Measurements from ENCODE around the gene ARPP19.
A peak's percentile ranks its signal among the peaks of the same experiment; 100 is the strongest.
"Not testable (repeated sequence)": the region's sequence is repeated elsewhere in the genome, so short reads cannot be mapped to it uniquely, and the experiment has no call there.

The ARPP19 gene

DNA sequence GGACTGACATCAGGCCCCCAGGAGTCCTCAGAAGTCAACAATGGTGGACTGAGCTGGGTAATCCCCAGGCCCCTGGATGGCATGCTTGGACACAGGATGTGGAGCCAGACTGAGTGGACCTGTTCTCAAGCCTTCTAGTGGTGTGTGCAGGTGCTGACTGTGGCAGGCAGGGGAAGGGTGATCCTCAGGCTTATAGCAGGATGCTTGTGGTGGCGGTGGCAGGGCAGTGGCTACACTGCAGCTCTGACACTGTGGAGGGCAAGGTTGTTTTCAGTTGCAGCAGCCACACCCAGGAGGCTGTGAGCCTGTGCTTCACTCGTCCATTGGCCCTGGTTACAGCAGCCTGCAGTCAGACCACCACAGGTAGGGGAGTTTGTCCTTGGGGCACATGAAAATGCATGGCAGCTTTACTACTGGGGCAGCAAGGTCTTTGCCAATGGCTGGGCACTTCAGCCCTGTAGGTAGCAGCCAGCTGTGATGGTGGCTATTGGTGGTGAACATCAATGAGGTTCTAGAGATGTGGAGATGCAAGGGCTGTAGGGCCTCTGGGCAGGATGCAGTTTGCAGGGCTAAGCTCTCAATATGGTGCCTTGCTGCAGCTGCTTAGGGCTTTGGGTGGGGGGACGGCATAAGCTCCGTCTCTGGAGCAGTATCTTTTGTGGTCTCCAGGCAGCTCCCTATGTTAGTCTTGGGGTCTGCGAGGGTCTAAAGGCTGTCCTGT is 22.6 kb downstream of the ARPP19 start:
- no peak for DNase-seq

DNA sequence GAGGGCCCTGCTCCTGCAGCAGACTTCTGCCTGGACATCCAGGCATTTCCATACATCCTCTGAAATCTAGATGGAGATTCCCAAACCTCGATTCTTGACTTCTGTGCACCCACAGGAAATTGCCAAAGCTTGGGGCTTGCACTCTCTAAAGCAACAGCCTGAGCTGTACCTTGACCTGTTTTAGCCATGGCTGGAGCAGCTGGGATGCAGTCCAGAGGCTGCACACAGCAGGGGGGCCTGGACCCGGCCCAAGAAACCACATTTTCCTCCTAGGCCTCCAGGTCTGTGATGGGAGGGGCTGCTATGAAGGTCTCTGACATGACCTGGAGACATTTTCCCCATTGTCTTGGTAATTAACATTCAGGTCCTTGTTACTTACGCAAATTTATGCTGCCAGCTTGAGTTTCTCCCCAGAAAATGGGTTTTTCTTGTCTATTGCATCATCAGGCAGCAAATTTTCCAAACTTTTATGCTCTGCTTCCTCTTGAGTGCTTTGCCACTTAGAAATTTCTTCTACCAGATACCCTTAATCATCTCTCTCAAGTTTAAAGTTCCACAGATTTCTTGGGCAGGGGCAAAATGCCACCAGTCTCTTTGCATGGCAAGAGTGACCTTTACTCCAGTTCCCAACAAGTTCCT is 28.3 kb downstream of the ARPP19 start:
- DNase-seq = no peak

DNA sequence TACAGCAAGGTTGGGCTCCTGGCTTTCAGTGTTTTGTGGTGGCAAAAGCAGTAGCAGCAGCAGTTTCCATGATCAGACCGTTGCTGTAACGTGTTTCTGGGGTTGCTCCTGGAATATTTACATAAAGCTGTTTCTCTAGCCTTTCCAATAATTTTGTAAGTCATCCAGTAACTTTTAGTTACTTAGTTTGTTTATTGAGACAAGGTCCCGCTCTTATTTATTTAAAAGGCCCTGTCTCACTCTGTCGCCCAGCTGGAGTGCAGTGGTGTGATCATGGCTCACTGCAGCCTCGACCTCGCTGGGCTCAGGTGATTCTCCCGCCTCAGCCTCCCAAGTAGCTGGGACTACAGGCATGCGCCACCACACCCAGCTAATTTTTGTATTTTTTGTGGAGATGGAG is 31.4 kb downstream of the ARPP19 start:
- no peak for DNase-seq

DNA sequence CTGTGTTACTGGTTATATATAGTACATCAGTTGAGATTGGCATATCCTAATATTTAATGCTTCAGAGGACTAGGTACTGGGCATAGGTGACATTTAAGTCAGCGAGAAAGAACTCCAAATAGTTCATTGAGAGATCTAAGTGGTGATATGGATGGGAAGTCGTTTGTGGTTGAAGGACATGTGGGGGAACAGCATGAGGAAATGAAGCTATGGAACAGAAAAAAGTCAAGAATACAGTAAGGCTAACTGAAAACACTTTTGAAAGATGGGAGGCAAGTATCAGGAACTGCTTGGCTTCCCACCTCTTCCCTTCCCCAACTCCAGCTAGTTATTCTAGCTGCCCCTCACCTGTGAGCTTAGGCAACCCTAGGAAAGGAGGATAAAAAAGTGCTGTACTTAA is 36.4 kb downstream of the ARPP19 start:
- no peak for DNase-seq

DNA sequence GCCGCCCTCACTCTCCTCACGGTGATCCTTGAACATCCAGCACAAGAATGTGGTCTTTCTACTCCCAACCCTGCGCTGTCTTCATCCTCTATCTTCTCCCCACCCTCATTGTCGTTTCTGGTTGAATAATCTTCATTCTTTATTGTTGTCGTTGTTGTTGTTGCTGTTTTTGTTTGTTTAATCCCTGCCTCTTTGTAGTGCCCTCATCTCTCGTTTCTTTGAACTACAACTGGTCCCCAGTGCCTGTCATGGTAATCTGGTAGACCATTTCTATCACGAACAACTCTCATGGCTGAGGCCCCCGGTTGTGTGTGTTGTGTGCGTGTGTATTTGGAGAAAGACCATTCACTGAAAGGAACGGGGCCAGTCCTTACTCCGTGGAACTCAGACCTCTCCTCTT is 38.9 kb downstream of the ARPP19 start:
- DNase-seq = no peak

DNA sequence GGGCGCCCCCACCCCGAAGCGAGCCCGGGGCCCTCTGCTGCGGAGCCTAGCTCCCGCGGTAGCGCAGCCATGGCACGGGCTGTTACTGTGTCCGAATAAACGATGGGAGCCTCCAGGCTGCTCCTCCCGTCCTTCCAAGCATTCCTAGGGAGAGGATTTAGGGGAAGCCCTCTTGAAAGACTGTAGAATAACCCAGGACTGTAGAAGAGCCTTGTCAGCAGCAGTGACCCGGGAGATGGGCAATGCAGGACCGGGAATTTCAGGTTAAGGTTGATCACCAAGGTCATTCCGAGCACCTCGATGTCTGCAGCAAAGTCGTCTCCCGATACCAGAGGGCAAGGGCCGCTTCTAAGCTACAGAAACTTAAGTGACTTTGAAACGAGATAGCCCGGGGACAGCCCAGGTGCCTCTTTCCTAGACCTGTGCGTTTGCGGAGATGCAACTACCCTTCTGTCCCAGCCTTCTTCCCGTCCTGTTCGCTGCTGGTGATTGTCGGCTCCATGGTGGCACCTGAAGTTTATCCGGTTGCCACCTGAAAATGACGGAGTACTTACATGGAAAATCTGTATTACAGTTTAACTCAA is 39.4 kb downstream of the ARPP19 start:
- no peak for DNase-seq

DNA sequence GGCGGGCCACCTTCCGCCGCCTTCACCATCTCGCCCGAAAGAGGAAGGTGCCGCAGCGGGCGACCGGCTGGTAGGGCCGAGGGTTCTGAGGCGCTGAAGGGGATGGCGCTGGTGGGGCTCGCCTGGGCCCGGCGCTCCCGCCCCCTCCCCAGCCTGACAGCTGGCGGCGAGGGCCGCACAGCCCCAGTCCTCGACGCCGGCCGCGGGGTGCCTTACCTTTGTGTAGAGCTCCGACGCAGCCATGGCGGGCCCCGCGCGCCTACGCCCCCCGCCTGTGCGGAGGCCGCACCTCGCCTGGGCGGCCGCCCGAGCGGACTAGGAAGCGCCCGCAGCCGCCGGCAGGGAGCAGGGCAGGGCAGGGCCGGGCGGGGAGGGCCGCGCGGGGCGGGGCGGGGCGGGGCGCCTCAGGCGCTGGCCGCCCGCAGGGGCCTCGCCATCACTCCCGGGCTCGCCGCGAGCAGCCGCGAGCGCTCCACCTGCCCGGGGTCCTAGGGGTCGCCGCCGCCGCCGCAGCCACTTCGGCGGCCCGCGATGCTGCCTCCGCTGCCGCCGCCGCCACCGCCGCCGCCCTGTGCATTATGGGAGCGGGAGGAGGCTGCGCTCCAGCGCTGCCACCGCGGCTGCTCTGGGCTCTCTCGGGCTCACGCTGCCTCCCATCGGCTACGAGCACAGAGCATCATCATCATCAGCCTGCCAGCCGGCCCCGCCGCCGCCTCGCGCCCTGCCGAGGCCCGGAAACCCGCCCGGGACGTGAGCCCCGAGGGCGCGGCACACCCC is 40.1 kb downstream of the ARPP19 start, which contains the start of gene MYO5A:
Gene MYO5A (minus strand): TSS at position 317 of the 777 bp plus-strand sequence. CDS start 74 bp downstream, at position 243.
- peak; percentile 73 for DNase-seq

DNA sequence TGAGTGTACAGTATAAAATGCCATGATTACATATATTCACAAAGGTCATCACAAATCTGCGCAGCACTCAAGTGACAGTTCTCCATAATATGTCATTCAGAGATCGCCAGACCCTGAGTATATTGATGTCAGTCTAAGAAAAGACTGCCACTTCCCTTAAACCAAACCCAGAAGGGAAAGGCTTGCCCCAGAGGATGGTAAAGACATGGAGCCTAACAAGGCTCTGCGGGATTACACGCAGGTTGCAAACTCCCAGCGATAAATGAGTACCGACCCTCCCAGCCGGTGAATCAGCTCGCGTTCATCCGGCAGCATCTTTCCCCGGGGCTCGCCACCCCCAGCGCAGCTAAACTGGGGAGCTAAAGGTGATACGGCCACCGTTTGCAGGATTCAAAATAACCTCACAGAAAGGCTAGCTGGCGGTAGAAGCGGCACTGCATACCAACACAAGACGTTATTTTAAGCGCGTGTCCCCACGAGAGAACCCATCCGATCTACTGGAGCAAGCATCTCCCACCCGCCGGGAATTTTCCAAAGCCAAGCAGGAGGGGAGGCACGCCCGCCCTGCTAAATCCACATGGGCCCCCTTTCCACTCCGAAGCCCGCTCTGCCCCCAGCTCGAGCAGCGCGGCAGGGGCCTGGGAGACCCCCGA is 40.8 kb downstream of the ARPP19 start:
- DNase-seq = peak; percentile 9

DNA sequence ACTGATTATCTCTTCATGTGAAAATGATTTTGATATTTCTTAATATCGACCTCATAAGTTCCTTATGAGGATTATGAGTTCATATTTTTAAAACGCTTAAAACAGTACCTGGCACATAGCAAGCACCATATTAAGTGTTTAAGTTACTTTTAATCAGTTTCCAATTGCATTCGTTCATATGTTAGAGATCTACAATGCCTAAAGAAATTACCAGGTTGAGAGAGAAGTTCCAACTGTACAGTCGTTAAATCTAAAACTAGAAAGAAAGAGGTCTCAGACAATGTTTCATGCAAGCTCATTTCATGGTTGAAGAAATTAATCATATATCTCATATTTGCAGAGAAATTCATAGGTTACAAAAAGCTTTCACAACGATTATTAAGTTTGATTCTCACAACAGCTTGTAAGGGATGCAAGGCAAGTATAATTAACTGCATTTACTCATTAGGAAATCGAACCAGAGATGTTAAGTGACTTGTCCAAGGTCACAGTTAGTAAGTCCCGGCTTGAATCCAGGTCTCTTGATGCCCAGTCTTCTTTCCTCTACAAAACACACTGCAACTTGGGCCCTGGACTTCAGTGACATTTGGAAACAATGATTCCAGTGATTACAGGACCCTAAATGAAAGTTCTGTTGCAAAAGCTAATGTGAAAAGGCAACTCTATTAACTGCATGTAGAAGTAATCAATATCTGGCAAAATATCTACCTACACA is 41.5 kb downstream of the ARPP19 start:
- DNase-seq = no peak

DNA sequence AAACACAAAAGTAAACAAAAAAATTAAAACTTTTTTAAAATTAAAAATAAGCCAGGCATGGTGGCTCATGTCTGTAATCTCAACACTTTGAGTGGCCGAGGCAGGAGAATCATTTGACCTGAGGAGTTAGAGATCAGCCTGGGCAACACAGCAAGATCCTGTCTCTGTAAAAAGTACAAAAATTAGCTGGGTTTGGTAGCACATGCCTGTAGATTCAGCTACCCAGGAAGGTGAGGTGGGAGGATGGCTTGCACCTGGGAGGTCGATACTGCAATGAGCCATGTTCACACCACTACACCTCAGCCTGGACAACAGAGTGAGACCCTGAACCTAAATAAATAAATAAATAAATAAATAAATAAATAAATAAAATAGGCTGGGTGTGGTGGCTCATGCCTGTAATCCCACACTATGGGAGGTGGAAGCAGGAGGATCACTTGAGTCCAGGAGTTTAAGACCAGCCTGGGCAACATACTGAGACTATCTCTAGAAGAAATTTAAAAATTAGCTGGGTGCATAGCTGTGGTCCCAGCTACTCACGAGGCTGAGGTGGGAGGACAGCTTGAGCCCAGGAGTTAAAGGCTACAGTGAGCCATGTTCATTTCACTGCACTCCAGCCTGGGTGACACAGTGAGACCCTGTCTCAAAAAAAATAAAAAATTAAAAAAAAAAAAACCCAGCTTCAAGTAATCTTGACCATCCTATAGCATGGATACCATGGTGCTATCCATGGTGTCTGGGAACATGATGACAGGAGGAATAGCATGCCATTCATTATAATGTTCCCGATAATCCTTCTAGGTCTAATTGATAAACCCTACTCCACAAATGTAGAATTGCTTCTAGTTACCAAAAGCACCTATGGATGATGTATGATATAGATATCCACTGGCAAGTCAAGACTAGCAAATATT is 44.4 kb downstream of the ARPP19 start:
- DNase-seq = no peak

DNA sequence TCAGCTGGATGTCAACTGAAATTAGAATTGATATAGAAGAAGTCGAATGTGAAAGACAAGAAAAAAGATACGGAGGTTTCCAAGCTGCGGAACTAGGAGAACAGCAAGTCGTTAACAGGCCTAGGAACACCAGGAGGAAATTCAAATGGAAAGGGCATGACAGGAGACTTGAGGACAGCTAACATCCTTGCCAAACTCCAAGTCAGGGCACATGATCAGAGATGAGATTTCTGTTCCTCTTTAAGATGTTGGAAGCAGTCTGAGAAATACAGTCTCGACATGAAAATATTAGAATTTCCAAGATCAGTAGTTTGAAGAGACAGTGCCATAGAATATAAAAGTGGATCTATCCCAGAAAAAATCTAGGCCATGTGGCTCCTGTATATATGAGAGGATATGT is 45.2 kb downstream of the ARPP19 start:
- DNase-seq = no peak

DNA sequence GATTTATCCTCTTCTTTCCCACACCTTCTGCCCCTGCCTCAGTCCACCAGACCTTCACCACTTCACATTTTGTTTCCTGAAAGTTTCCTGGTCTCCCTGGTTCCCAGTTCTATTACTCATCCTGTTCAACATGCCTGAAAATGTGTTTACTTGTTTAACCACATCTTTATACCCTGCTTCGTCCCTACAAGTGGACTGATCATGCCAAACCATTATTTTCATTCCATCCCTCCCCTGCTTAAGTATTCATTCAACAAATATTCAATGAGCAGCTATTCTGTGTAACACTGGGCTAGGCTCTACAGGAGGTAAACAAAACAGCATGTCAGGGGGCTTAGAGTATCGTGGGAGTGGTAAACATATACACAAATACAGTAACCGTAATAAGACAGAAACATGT is 45.6 kb downstream of the ARPP19 start:
- peak; percentile 75 for DNase-seq

DNA sequence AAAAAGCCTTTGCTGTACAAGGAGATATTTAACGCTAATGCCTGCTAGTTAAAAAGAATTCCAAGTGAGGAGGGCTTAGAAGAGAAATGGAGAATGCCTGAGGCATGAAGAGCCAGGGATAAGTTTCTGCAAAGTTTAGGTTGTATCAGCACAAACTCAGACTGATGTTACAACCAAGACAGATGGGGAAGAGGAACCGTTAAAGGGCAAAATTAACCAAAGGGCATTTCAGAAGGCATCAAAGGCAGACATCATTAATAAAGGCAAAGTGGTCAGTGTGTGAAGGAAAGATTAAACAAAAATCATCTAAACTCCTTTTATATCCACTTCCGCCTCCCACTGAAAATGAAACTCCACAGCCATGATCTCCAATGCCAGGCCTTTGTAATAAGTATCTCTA is 47.1 kb downstream of the ARPP19 start:
- DNase-seq = no peak

DNA sequence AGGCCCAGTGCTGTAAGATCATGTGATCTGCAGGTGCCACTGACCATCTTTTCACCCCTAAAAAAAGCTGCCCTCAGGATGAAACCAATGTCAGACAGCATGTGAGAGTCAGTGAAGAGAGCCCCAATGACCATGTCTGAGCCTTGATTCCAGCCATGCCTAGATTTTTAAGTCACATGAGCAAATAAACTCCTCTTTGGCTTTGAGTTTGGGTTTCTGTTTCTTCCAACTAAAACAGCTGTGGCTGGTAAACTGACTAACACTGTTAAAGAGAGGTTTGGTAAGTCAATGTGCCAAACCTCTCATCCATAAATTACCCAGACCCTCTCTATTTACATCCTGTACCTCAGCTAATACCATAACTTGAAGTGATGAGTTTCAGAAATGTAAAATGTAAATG is 48.4 kb downstream of the ARPP19 start:
- DNase-seq = no peak

DNA sequence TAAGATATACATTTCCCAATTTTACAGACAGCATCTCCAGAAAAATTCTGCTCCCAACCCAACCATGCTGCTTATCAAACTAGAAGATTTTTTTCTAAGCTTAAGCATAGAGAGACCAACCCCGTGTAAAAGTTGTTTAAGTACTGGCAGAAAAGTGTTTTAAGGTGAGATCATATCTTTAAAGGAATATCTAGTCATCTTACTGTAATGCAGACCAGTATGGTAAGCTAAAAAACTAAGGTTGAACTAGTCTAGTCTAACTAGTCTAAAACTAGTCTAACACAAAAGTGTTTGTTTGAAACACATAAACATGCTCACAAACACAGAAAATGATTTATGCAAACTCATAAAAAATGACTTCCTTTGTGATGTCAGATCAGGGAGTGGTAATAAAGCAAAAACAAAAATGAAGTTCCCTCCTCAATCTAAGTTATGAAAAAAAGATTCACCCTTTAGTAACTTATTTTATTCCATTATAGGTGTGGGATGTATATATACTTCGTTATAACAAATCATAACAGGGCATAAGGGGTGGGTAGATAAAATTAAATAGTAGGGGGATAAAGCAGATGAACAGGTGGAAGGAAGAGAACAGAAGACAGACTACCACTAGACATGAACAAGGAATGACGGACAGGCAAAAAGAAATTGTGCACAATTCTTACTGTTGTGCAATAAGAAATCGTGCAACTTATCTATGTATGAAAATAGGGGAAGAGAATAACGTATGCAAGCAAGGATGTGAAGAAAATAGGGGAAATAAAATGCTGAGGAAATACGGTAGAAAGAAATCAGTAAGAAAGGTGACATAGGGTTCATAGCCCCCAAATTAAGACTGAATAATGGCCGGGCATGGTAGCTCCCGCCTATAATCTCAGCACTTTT is 50.1 kb downstream of the ARPP19 start:
- DNase-seq = no peak

DNA sequence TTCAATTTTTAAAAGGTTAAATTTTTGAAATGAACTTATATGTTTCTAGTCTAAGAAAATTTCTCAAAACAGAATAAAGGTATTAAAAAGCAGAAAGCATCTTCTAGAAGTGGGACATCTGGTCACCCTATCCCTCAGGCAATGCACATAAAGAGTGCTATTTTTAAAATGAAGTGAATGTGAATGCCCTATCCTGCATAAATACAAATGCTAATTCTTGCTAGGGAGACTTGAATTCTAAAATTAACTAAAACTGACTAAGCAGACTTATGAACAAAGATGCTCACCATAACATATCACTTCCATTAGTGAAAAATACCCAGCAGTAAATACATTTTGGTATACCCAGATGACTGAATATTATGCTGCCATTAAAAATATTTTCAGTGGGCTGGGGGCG is 51.8 kb downstream of the ARPP19 start:
- no peak for DNase-seq

DNA sequence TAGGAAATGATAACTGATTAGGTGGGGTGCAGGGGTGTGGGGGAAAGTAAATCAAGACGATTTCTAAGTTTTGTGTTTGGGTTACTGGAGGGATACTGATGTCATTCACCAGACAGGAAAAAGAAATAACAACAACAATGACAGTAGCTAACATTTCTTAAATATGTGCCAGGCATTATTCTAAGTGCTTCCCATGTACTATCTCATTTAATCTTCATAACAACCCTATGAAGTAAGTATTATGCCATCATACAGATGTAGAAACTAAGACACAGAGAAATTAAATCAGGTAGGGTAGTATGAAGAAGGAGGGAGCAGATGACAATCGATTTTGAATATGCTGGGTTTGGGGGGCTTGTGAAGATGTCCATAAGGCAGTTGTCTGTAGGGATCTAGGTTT is 53.5 kb downstream of the ARPP19 start:
- no peak for DNase-seq

DNA sequence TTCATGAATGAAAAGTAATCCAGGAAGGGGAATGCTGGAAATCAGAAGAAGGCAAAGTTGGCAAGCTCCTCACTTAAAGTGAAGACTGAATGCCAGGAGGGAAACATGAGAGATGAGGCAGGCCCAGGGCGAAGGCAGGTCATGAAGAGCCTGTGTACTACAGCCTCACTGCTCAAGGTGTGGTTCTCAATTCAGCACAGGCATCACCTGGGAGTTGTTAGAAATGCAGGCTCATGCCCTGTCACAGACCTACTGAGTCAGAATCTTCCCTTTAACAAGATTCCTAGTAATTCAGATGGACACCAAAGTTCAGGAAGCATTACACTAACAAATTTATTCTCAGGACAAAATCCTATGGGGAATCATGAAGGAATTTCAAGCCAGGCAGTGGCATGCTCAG is 54.3 kb downstream of the ARPP19 start:
- no peak for DNase-seq

DNA sequence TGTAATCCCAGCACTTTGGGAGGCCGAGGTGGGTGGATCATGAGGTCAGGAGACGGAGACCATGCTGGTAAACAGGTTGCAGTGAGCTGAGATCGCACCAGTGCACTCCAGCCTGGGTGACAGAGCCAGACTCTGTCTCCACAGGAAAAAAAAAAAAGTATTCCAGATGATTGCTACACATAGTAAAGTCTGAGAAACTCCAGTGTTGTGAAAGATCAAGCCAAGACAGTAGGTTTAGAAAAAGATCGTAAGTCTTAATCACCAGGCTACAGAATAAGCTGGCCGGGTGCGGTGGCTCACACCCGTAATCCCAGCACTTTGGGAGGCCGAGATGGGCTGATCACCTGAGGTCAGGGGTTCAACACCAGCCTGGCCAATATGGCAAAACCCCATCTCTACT is 56.0 kb downstream of the ARPP19 start:
- DNase-seq = not testable (repeated sequence)

DNA sequence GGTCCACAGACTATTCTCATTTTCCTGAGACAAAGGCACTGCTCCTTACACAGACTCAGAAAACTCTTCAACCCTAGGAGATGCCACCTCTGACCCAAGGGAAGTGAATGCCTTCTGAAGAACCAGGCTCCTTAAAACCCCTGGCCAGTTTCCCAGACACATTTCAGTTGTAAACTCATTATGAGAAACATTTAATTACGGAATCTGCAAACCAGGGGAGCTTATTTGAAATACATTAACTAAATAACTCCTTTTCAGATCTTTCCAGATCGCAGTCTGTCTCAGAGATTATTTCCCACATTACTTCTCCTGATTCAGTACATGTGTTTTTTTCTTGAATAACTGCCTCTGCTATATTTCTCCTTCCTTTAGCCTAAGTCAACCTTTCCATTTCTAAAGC is 57.7 kb downstream of the ARPP19 start:
- DNase-seq = no peak
